GM12892 (cell line): Measurements from ENCODE around the gene ATP6V1G1.

Experiments used
- POLR2A ChIP-seq: IDR thresholded peaks from 2 replicates; pipeline ENCODE4 v1.6.1; 2011; ENCODE audit warnings: low read depth, low read length, control low read depth
- TAF1 ChIP-seq: IDR thresholded peaks from 2 replicates; pipeline ENCODE4 v1.6.1; 2011; ENCODE audit warnings: low read depth, mild to moderate bottlenecking, control low read depth, low read length, borderline replicate concordance

DNA sequence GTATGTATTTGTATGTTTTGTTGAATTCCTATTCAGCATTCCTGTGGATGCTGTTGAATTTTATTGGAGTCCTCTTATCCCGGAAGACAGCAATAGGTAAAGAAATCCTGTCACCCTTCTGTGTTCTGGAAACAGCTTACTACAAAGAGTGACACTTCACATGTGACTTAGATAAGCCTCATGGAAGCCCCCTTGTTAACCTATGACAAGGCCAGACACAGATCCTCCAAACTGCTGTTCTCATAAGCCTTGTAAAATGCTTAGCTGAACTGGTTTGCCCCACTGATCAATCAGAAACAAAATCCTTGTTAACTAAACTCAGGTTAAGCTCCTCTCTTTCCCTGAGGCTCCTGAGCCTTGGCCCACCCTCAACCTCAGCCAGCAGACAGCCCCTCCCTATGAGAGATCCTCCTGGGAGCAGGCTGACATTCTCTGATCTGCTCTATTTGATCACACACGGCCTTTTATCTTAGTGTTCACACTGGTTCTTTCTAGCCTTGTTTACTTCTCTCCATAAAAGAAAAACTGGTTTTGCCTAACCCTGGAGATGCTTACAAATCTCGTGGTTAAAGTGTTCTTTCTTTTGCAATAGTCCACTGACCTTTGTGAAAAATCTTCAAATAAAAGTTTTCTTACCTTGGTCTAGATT lies 29.4 kb upstream of the ATP6V1G1 start:
- no peak for TF ChIP-seq POLR2A
- no peak for TF ChIP-seq TAF1
